ENCODE measurements around the gene CLRN2. TPM values are rescaled to one million over a fixed set of nuclear protein-coding genes. Genes with fewer than 3 reads are reported as not detected.

Gene CLRN2
- total RNA-seq, 1 donor from 2014 or later: not detected

GRCh38 chr4:17500574-17500973 lies 14.4 kb upstream of the CLRN2 start:
- Histone ChIP-seq H3K9ac (ENCODE audit: low read length) (no peak overlapping the region), H2AFZ (ENCODE audit: low read depth, low read length) (no peak overlapping the region), H3K27me3 (ENCODE audit: insufficient read depth, low read length) (no peaks in the 10 kb centered on the region), H4K20me1 (ENCODE audit: insufficient read depth, low read length) (peaks cover 5% of the 10 kb centered on the region), H3K4me3 (ENCODE audit: insufficient read depth, low read depth, low read length) (no peak overlapping the region), H3K4me2 (ENCODE audit: low read length) (no peak overlapping the region), H3K36me3 (ENCODE audit: insufficient read depth, low read length) (peaks cover 15% of the 10 kb centered on the region), H3K79me2 (ENCODE audit: insufficient read depth, low read length) (no peaks in the 10 kb centered on the region), H3K4me1 (ENCODE audit: insufficient read depth, low read length) (peaks cover 8% of the 10 kb centered on the region), H3K9me3 (ENCODE audit: insufficient read depth, low read depth, low read length) (no peaks in the 10 kb centered on the region), H3K27ac (ENCODE audit: low read depth, low read length) (no peak overlapping the region)
- Mint-ChIP-seq H3K36me3 (ENCODE audit: low read depth, unreplicated experiment) (peaks cover 6% of the 10 kb centered on the region), H3K27ac (ENCODE audit: unreplicated experiment) (no peak overlapping the region), H3K4me3 (ENCODE audit: unreplicated experiment) (no peak overlapping the region), H3K27me3 (ENCODE audit: low read depth, unreplicated experiment) (no peaks in the 10 kb centered on the region), H3K9me3 (ENCODE audit: unreplicated experiment) (no peaks in the 10 kb centered on the region), H3K4me1 (ENCODE audit: low read depth, unreplicated experiment) (no peaks in the 10 kb centered on the region)
- no peak for TF ChIP-seq EZH2 (IDR thresholded peaks at IDR 0.05; ENCODE audit: insufficient read depth, low read length)
- no peak for TF ChIP-seq CTCF (IDR thresholded peaks at IDR 0.05; ENCODE audit: insufficient read depth, low read depth, low read length)
- DNase-seq (ENCODE audit: low read depth) (no peak), FAIRE-seq (no peak)

- Mint-ChIP-seq H3K27me3 (ENCODE audit: low read depth, unreplicated experiment) (no peaks in the 10 kb centered on the region), H3K9me3 (ENCODE audit: unreplicated experiment) (no peaks in the 10 kb centered on the region), H3K4me3 (ENCODE audit: unreplicated experiment) (no peak overlapping the region), H3K36me3 (ENCODE audit: low read depth, unreplicated experiment) (peaks cover 8% of the 10 kb centered on the region), H3K4me1 (ENCODE audit: low read depth, unreplicated experiment) (no peaks in the 10 kb centered on the region), H3K27ac (ENCODE audit: unreplicated experiment) (no peak overlapping the region)
- Histone ChIP-seq H3K79me2 (ENCODE audit: insufficient read depth, low read length) (no peaks in the 10 kb centered on the region), H3K36me3 (ENCODE audit: insufficient read depth, low read length) (peaks cover 20% of the 10 kb centered on the region), H3K27me3 (ENCODE audit: insufficient read depth, low read length) (no peaks in the 10 kb centered on the region), H3K9ac (ENCODE audit: low read length) (peak overlapping the region; percentile 53), H3K4me3 (ENCODE audit: insufficient read depth, low read depth, low read length) (no peak overlapping the region), H2AFZ (ENCODE audit: low read depth, low read length) (no peak overlapping the region), H4K20me1 (ENCODE audit: insufficient read depth, low read length) (peaks cover 5% of the 10 kb centered on the region), H3K4me2 (ENCODE audit: low read length) (peak overlapping the region; percentile 17), H3K4me1 (ENCODE audit: insufficient read depth, low read length) (peaks cover 8% of the 10 kb centered on the region), H3K27ac (ENCODE audit: low read depth, low read length) (peak overlapping the region; percentile 53), H3K9me3 (ENCODE audit: insufficient read depth, low read depth, low read length) (no peaks in the 10 kb centered on the region)
- DNase-seq (ENCODE audit: low read depth) (peak; percentile 73), FAIRE-seq (no peak)
- TF ChIP-seq CTCF (IDR thresholded peaks at IDR 0.05; ENCODE audit: insufficient read depth, low read depth, low read length): no peak
- TF ChIP-seq EZH2 (IDR thresholded peaks at IDR 0.05; ENCODE audit: insufficient read depth, low read length): no peak
Measured at GRCh38 chr4:17502756-17503155, 12.2 kb upstream of the CLRN2 start.

- Histone ChIP-seq H4K20me1 (ENCODE audit: insufficient read depth, low read length) (peaks cover 5% of the 10 kb centered on the region), H3K27me3 (ENCODE audit: insufficient read depth, low read length) (no peaks in the 10 kb centered on the region), H3K79me2 (ENCODE audit: insufficient read depth, low read length) (no peaks in the 10 kb centered on the region), H3K4me3 (ENCODE audit: insufficient read depth, low read depth, low read length) (no peak overlapping the region), H3K9me3 (ENCODE audit: insufficient read depth, low read depth, low read length) (no peaks in the 10 kb centered on the region), H2AFZ (ENCODE audit: low read depth, low read length) (no peak overlapping the region), H3K27ac (ENCODE audit: low read depth, low read length) (peak overlapping the region; percentile 28), H3K9ac (ENCODE audit: low read length) (no peak overlapping the region), H3K4me2 (ENCODE audit: low read length) (peak overlapping the region; percentile 26), H3K36me3 (ENCODE audit: insufficient read depth, low read length) (peaks cover 18% of the 10 kb centered on the region), H3K4me1 (ENCODE audit: insufficient read depth, low read length) (peaks cover 8% of the 10 kb centered on the region)
- TF ChIP-seq EZH2 (IDR thresholded peaks at IDR 0.05; ENCODE audit: insufficient read depth, low read length): no peak
- TF ChIP-seq CTCF (IDR thresholded peaks at IDR 0.05; ENCODE audit: insufficient read depth, low read depth, low read length): no peak
- no peaks in the 10 kb centered on the region for H3K9me3 Mint-ChIP-seq (ENCODE audit: unreplicated experiment)
- H3K27ac Mint-ChIP-seq (ENCODE audit: unreplicated experiment): no peak overlapping the region
- DNase-seq (ENCODE audit: low read depth) (peak; percentile 20), FAIRE-seq (no peak)
- H3K4me3 Mint-ChIP-seq (ENCODE audit: unreplicated experiment): no peak overlapping the region
- peaks cover 10% of the 10 kb centered on the region for H3K36me3 Mint-ChIP-seq (ENCODE audit: low read depth, unreplicated experiment)
- no peaks in the 10 kb centered on the region for H3K27me3 Mint-ChIP-seq (ENCODE audit: low read depth, unreplicated experiment)
- H3K4me1 Mint-ChIP-seq (ENCODE audit: low read depth, unreplicated experiment): no peaks in the 10 kb centered on the region
Measured at GRCh38 chr4:17504081-17504480, 10.9 kb upstream of the CLRN2 start.
